ENCODE results near the gene TPP1. TPM values are rescaled to one million over a fixed set of nuclear protein-coding genes. Genes with fewer than 3 reads are reported as not detected.

The TPP1 gene
- total and polyA plus RNA-seq, 2 of the 13 experiments (the other 11 are each of a cell fraction or from before 2014, with no cell fraction given), result 13.9 to 74.6 TPM

DNA sequence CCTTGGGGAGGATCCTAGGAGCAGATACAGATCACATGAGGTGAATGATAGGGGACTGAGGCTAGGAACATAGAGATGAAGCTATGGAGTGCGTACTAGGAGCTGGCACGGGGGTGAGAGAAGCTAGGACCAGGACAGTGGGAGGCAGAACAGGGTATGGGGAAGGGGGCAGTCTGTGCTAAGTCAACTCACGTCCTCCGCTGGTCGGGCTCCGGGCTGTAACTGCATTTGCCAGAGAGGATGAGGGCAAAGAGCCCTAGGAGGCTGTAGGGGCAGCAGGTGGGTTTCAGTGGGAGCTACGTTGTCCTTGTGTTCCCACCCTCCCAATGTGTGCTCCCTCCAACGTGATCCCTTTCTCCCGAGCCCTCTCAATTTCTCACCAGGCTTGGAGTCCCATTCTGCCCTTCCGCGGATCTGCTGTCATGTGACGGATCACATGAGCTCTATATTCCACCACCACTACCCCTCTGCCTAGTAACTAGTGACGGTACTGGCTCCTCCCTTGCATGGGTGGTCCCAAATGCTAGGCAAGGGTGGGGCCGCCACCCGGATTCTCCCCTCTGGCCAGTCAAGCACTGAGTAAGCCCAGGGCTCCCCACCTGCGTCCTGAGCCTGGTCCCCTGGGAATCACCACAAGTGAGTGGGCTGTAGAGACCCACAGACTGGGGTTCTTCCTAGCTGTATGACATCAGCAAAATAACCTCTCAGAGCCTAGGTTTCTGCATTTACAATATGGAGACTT, at the start of gene TPP1 (continued):
- no peak for TF ChIP-seq SPEN (CRISPR knock-in tag; IDR thresholded peaks at IDR 0.05; ENCODE audit: low read depth)
- TF ChIP-seq ZNF792 (CRISPR knock-in tag; IDR thresholded peaks at IDR 0.05), result no peak
- TF ChIP-seq, protein P1, sequence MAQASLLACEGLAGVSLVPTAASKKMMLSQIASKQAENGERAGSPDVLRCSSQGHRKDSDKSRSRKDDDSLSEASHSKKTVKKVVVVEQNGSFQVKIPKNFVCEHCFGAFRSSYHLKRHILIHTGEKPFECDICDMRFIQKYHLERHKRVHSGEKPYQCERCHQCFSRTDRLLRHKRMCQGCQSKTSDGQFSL (CRISPR knock-in tag; IDR thresholded peaks at IDR 0.05), result no peak
- TF ChIP-seq, protein P2, sequence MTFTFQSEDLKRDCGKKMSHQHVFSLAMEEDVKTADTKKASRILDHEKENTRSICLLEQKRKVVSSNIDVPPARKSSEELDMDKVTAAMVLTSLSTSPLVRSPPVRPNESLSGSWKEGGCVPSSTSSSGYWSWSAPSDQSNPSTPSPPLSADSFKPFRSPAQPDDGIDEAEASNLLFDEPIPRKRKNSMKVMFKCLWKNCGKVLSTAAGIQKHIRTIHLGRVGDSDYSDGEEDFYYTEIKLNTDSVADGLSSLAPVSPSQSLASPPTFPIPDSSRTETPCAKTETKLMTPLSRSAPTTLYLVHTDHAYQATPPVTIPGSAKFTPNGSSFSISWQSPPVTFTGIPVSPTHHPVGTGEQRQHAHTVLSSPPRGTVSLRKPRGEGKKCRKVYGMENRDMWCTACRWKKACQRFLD (CRISPR knock-in tag; IDR thresholded peaks at IDR 0.05; ENCODE audit: borderline replicate concordance), result no peak
- TF ChIP-seq PAWR (CRISPR knock-in tag; IDR thresholded peaks at IDR 0.05; ENCODE audit: borderline replicate concordance), result no peak
- peak; percentile 60; the same call in 1 of the 2 replicates for TF ChIP-seq ZNF335 (CRISPR knock-in tag; IDR thresholded peaks at IDR 0.05)
- TF ChIP-seq U2AF1 (optimal IDR thresholded peaks at IDR 0.05; ENCODE audit: low read depth, low read length), result no peak
- TF ChIP-seq, protein P3, sequence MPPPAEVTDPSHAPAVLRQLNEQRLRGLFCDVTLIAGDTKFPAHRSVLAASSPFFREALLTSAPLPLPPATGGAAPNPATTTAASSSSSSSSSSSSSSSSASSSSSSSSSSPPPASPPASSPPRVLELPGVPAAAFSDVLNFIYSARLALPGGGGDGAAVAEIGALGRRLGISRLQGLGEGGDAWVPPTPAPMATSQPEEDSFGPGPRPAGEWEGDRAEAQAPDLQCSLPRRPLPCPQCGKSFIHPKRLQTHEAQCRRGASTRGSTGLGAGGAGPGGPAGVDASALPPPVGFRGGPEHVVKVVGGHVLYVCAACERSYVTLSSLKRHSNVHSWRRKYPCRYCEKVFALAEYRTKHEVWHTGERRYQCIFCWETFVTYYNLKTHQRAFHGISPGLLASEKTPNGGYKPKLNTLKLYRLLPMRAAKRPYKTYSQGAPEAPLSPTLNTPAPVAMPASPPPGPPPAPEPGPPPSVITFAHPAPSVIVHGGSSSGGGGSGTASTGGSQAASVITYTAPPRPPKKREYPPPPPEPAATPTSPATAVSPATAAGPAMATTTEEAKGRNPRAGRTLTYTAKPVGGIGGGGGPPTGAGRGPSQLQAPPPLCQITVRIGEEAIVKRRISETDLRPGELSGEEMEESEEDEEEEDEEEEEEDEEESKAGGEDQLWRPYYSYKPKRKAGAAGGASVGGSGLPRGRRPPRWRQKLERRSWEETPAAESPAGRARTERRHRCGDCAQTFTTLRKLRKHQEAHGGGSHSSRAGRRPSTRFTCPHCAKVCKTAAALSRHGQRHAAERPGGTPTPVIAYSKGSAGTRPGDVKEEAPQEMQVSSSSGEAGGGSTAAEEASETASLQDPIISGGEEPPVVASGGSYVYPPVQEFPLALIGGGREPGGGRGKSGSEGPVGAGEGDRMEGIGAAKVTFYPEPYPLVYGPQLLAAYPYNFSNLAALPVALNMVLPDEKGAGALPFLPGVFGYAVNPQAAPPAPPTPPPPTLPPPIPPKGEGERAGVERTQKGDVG (CRISPR knock-in tag; IDR thresholded peaks at IDR 0.05; ENCODE audit: borderline replicate concordance), result no peak
- TF ChIP-seq SP5 (CRISPR knock-in tag; IDR thresholded peaks at IDR 0.05; ENCODE audit: borderline replicate concordance, low read depth), result 0 out of 2 replicates have a peak, but pooled peaks have one; percentile 32
- TF ChIP-seq, protein P4, sequence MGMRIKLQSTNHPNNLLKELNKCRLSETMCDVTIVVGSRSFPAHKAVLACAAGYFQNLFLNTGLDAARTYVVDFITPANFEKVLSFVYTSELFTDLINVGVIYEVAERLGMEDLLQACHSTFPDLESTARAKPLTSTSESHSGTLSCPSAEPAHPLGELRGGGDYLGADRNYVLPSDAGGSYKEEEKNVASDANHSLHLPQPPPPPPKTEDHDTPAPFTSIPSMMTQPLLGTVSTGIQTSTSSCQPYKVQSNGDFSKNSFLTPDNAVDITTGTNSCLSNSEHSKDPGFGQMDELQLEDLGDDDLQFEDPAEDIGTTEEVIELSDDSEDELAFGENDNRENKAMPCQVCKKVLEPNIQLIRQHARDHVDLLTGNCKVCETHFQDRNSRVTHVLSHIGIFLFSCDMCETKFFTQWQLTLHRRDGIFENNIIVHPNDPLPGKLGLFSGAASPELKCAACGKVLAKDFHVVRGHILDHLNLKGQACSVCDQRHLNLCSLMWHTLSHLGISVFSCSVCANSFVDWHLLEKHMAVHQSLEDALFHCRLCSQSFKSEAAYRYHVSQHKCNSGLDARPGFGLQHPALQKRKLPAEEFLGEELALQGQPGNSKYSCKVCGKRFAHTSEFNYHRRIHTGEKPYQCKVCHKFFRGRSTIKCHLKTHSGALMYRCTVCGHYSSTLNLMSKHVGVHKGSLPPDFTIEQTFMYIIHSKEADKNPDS (CRISPR knock-in tag; IDR thresholded peaks at IDR 0.05), result no peak
- TF ChIP-seq, protein P5, sequence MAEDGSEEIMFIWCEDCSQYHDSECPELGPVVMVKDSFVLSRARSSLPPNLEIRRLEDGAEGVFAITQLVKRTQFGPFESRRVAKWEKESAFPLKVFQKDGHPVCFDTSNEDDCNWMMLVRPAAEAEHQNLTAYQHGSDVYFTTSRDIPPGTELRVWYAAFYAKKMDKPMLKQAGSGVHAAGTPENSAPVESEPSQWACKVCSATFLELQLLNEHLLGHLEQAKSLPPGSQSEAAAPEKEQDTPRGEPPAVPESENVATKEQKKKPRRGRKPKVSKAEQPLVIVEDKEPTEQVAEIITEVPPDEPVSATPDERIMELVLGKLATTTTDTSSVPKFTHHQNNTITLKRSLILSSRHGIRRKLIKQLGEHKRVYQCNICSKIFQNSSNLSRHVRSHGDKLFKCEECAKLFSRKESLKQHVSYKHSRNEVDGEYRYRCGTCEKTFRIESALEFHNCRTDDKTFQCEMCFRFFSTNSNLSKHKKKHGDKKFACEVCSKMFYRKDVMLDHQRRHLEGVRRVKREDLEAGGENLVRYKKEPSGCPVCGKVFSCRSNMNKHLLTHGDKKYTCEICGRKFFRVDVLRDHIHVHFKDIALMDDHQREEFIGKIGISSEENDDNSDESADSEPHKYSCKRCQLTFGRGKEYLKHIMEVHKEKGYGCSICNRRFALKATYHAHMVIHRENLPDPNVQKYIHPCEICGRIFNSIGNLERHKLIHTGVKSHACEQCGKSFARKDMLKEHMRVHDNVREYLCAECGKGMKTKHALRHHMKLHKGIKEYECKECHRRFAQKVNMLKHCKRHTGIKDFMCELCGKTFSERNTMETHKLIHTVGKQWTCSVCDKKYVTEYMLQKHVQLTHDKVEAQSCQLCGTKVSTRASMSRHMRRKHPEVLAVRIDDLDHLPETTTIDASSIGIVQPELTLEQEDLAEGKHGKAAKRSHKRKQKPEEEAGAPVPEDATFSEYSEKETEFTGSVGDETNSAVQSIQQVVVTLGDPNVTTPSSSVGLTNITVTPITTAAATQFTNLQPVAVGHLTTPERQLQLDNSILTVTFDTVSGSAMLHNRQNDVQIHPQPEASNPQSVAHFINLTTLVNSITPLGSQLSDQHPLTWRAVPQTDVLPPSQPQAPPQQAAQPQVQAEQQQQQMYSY (CRISPR knock-in tag; IDR thresholded peaks at IDR 0.05), result no peak
- TF ChIP-seq ARNTL (CRISPR knock-in tag; IDR thresholded peaks at IDR 0.05), result 0 out of 2 replicates have a peak, but pooled peaks have one; percentile 34
- no peak for TF ChIP-seq CBX2 (IDR thresholded peaks at IDR 0.05; ENCODE audit: low read depth, low read length)
- no peak for TF ChIP-seq CBX2 (CRISPR knock-in tag; IDR thresholded peaks at IDR 0.05; ENCODE audit: low read depth)
- TF ChIP-seq, protein P6, sequence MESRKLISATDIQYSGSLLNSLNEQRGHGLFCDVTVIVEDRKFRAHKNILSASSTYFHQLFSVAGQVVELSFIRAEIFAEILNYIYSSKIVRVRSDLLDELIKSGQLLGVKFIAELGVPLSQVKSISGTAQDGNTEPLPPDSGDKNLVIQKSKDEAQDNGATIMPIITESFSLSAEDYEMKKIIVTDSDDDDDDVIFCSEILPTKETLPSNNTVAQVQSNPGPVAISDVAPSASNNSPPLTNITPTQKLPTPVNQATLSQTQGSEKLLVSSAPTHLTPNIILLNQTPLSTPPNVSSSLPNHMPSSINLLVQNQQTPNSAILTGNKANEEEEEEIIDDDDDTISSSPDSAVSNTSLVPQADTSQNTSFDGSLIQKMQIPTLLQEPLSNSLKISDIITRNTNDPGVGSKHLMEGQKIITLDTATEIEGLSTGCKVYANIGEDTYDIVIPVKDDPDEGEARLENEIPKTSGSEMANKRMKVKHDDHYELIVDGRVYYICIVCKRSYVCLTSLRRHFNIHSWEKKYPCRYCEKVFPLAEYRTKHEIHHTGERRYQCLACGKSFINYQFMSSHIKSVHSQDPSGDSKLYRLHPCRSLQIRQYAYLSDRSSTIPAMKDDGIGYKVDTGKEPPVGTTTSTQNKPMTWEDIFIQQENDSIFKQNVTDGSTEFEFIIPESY (CRISPR knock-in tag; IDR thresholded peaks at IDR 0.05), result 0 out of 2 replicates have a peak, but pooled peaks have one; percentile 20
- no peak for TF ChIP-seq GTF2F1 (IDR thresholded peaks at IDR 0.05; ENCODE audit: low read length)

All from HepG2 (cell line).